Erythroblast (primary cell): ENCODE measurements around the gene PCDHAC2.

ENCODE experiments used
- GATA1 ChIP-seq: IDR thresholded peaks from 2 replicates; pipeline ENCODE4 v1.6.1; 2011; ENCODE audit warnings: low read depth, mild to moderate bottlenecking, control low read depth, low read length, moderate library complexity
- POLR2A ChIP-seq: IDR thresholded peaks from 2 replicates; pipeline ENCODE4 v1.6.1; 2011; ENCODE audit warnings: mild to moderate bottlenecking, low read length

DNA sequence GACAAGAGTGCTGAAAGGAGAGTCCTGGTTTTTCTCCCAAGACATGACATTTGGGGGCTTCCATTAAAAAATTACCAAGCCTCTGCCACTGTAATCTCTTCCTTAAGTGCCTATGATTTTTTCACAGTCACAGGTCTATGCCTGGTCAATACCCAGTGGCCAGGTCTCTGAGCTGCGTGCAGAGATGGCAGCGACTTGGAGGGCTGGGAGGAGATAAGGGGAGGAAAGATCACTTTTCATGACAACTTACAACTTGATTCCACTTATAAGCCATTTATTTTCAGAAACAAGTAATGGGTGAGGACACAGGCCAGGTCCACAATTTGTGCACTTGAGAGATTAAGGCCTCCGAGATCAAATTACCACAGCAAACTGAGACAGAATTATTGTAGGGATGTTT is 1.9 kb upstream of the PCDHAC2 start:
- TF ChIP-seq POLR2A (no peak), GATA1 (no peak)
